Measurements from ENCODE around the gene RBM20. TPM values are rescaled to one million over a fixed set of nuclear protein-coding genes. Genes with fewer than 3 reads are reported as not detected.

The RBM20 gene
- total RNA-seq, 1 donor from 2014 or later: 0.58 TPM

GRCh38 chr10:110798340-110798739, 154.2 kb downstream of the RBM20 start:
- H3K27ac Mint-ChIP-seq (ENCODE audit: unreplicated experiment): no peak overlapping the region

GRCh38 chr10:110802090-110802489, 158.0 kb downstream of the RBM20 start:
- H3K4me1 Mint-ChIP-seq: peaks cover 17% of the 10 kb centered on the region
- no peaks in the 10 kb centered on the region for H3K27me3 Mint-ChIP-seq (ENCODE audit: low read depth)

More at GRCh38 chr10:110798340-110798739, 154.2 kb downstream of the RBM20 start:
- H3K4me3 Mint-ChIP-seq: no peak overlapping the region
- TF ChIP-seq CTCF (conservative IDR thresholded peaks at IDR 0.05): no peak
- H3K9me3 Mint-ChIP-seq: no peaks in the 10 kb centered on the region
- no peak for DNase-seq (ENCODE audit: low read depth, low spot score)
- H3K36me3 Mint-ChIP-seq (ENCODE audit: low read depth): no peaks in the 10 kb centered on the region
- H3K27me3 Mint-ChIP-seq (ENCODE audit: low read depth): no peaks in the 10 kb centered on the region
- peaks cover 32% of the 10 kb centered on the region for H3K4me1 Mint-ChIP-seq

GRCh38 chr10:110802551-110803238, 158.6 kb downstream of the RBM20 start:
- Mint-ChIP-seq H3K36me3 (ENCODE audit: low read depth) (no peaks in the 10 kb centered on the region), H3K4me3 (no peak overlapping the region), H3K27me3 (ENCODE audit: low read depth) (no peaks in the 10 kb centered on the region), H3K27ac (ENCODE audit: unreplicated experiment) (peak overlapping the region; percentile 97), H3K4me1 (peaks cover 17% of the 10 kb centered on the region), H3K9me3 (no peaks in the 10 kb centered on the region)
- TF ChIP-seq CTCF (conservative IDR thresholded peaks at IDR 0.05): no peak
- DNase-seq (ENCODE audit: low read depth, low spot score): no peak

More at GRCh38 chr10:110802090-110802489, 158.0 kb downstream of the RBM20 start:
- H3K27ac Mint-ChIP-seq (ENCODE audit: unreplicated experiment): no peak overlapping the region
- no peak for TF ChIP-seq CTCF (conservative IDR thresholded peaks at IDR 0.05)
- H3K4me3 Mint-ChIP-seq: no peak overlapping the region
- no peak for DNase-seq (ENCODE audit: low read depth, low spot score)
- no peaks in the 10 kb centered on the region for H3K9me3 Mint-ChIP-seq
- H3K36me3 Mint-ChIP-seq (ENCODE audit: low read depth): no peaks in the 10 kb centered on the region

GRCh38 chr10:110803239-110803749, 159.2 kb downstream of the RBM20 start:
- no peak for TF ChIP-seq CTCF (conservative IDR thresholded peaks at IDR 0.05)
- no peaks in the 10 kb centered on the region for H3K9me3 Mint-ChIP-seq
- H3K36me3 Mint-ChIP-seq (ENCODE audit: low read depth): no peaks in the 10 kb centered on the region
- H3K4me3 Mint-ChIP-seq: no peak overlapping the region
- no peak for DNase-seq (ENCODE audit: low read depth, low spot score)
- no peak overlapping the region for H3K27ac Mint-ChIP-seq (ENCODE audit: unreplicated experiment)
- peaks cover 17% of the 10 kb centered on the region for H3K4me1 Mint-ChIP-seq
- no peaks in the 10 kb centered on the region for H3K27me3 Mint-ChIP-seq (ENCODE audit: low read depth)

GRCh38 chr10:110803830-110804338, 159.7 kb downstream of the RBM20 start:
- Mint-ChIP-seq H3K27ac (ENCODE audit: unreplicated experiment) (peak overlapping the region; percentile 84), H3K36me3 (ENCODE audit: low read depth) (no peaks in the 10 kb centered on the region), H3K4me1 (peaks cover 17% of the 10 kb centered on the region), H3K4me3 (no peak overlapping the region), H3K27me3 (ENCODE audit: low read depth) (no peaks in the 10 kb centered on the region), H3K9me3 (no peaks in the 10 kb centered on the region)
- TF ChIP-seq CTCF (conservative IDR thresholded peaks at IDR 0.05): peak; percentile 61
- DNase-seq (ENCODE audit: low read depth, low spot score): peak; percentile 39
